KMS-11 (cell line): ENCODE measurements around the gene APOOL.
A peak's percentile ranks its signal among the peaks of the same experiment; 100 is the strongest.

Source experiments
- H2AFZ ChIP-seq: fragments of 200-600 bp; sonication (generic); 2 replicates; pipeline ENCODE4 v1.6.1; 2016; ENCODE audit warnings: antibody characterized with exemption, mixed run types, low read depth
- H3K27ac ChIP-seq: fragments of 200-600 bp; sonication (generic); 2 replicates; pipeline ENCODE4 v1.6.1; 2016; ENCODE audit warnings: mild to moderate bottlenecking, mixed run types
- H3K27me3 ChIP-seq: fragments of 200-600 bp; sonication (generic); 2 replicates; pipeline ENCODE4 v1.6.1; 2017; ENCODE audit warnings: mild to moderate bottlenecking, low read depth, mixed run types, moderate library complexity; ENCODE audit not compliant: insufficient read depth
- H3K36me3 ChIP-seq: fragments of 200-600 bp; sonication (generic); 2 replicates; pipeline ENCODE4 v1.6.1; 2017; ENCODE audit warnings: mild to moderate bottlenecking, mixed run types; ENCODE audit not compliant: insufficient read depth
- H3K4me1 ChIP-seq: fragments of 200-600 bp; sonication (generic); 2 replicates; pipeline ENCODE4 v1.6.1; 2016; ENCODE audit warnings: mild to moderate bottlenecking, low read depth, mixed run types; ENCODE audit not compliant: poor library complexity, severe bottlenecking
- H3K4me2 ChIP-seq: fragments of 200-600 bp; sonication (generic); 2 replicates; pipeline ENCODE4 v1.7.0; 2016; ENCODE audit warnings: mild to moderate bottlenecking, mixed run types
- H3K4me3 ChIP-seq: fragments of 200-600 bp; sonication (generic); IDR thresholded peaks from 2 replicates; pipeline ENCODE4 v1.6.1; 2017; ENCODE audit warnings: low read depth, low read length, mixed read lengths; ENCODE audit not compliant: insufficient read depth
- H3K79me2 ChIP-seq: fragments of 200-600 bp; sonication (generic); 2 replicates; pipeline ENCODE4 v1.6.1; 2016; ENCODE audit warnings: low read depth, mixed run types; ENCODE audit not compliant: insufficient read depth
- H3K9ac ChIP-seq: fragments of 200-600 bp; sonication (generic); 2 replicates; pipeline ENCODE4 v1.6.1; 2016; ENCODE audit warnings: mild to moderate bottlenecking, mixed run types
- H4K20me1 ChIP-seq: fragments of 200-600 bp; sonication (generic); 2 replicates; pipeline ENCODE4 v1.6.1; 2016; ENCODE audit warnings: mild to moderate bottlenecking, mixed run types; ENCODE audit not compliant: insufficient read depth
- TF ChIP-seq, protein P1 (sequence below): fragments of 200-600 bp; sonication (generic); conservative IDR thresholded peaks from 2 replicates; pipeline ENCODE4 v1.6.1; 2017; ENCODE audit warnings: low read depth, mild to moderate bottlenecking, antibody characterized with exemption, low read length, moderate library complexity, mixed read lengths

Gene APOOL

DNA sequence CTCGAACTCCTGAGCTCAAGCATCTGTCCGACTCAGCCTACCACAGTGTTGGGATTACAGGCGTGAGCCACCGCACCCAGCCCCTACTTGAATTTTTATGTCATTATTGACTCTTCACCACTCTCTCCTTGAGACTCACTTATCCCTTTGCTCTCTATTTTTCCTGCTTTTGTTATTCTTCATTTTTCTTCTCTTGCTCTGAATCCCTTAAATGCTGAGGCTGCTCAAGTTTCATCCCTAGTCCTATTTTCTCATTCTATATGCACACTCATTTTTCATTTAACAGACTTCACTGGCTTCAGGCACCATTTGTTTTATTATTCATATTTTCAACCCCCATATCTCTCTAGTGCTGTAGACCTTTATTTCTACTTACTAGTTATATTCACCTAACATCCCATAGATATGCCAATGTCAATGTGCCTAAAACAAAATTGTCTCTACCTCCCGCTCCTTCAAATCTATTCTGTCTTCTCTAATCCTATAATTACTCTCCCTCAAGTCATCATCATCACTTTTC is 85.7 kb downstream of the APOOL start:
- Histone ChIP-seq H2AFZ (no peak overlapping the region), H3K4me2 (no peak overlapping the region), H3K36me3 (no peaks in the 10 kb centered on the region), H3K9ac (no peak overlapping the region), H3K79me2 (no peaks in the 10 kb centered on the region), H3K4me1 (no peaks in the 10 kb centered on the region), H4K20me1 (no peaks in the 10 kb centered on the region), H3K4me3 (no peak overlapping the region), H3K27me3 (no peaks in the 10 kb centered on the region), H3K27ac (no peak overlapping the region)
- TF ChIP-seq, protein P1, sequence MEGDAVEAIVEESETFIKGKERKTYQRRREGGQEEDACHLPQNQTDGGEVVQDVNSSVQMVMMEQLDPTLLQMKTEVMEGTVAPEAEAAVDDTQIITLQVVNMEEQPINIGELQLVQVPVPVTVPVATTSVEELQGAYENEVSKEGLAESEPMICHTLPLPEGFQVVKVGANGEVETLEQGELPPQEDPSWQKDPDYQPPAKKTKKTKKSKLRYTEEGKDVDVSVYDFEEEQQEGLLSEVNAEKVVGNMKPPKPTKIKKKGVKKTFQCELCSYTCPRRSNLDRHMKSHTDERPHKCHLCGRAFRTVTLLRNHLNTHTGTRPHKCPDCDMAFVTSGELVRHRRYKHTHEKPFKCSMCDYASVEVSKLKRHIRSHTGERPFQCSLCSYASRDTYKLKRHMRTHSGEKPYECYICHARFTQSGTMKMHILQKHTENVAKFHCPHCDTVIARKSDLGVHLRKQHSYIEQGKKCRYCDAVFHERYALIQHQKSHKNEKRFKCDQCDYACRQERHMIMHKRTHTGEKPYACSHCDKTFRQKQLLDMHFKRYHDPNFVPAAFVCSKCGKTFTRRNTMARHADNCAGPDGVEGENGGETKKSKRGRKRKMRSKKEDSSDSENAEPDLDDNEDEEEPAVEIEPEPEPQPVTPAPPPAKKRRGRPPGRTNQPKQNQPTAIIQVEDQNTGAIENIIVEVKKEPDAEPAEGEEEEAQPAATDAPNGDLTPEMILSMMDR, result no peak

DNA sequence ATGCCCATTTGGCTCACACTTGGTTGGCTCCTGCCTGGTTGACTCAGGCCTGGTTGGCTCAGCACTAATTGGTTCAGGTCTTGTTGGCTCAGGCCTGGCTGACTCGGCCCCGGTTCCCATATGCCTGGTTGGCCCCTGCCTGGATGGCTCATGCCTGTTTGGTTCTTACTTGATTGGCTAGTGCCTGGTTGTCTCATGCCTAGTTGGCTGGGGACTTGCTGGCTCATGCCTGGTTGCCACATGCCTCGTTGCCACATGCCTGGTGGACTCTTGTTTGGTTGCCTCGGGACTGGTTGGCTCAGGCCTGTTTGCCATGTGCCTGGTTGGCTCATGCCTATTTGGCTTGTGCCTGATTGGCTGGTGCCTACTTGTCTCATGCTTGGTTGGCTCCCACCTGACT is 103.7 kb downstream of the APOOL start:
- Histone ChIP-seq H3K4me3 (no peak overlapping the region), H3K27ac (no peak overlapping the region), H2AFZ (no peak overlapping the region), H3K36me3 (no peaks in the 10 kb centered on the region), H3K4me1 (no peaks in the 10 kb centered on the region), H3K4me2 (no peak overlapping the region), H3K79me2 (no peaks in the 10 kb centered on the region), H3K27me3 (no peaks in the 10 kb centered on the region), H3K9ac (no peak overlapping the region), H4K20me1 (no peaks in the 10 kb centered on the region)
- TF ChIP-seq, protein P1, result no peak

DNA sequence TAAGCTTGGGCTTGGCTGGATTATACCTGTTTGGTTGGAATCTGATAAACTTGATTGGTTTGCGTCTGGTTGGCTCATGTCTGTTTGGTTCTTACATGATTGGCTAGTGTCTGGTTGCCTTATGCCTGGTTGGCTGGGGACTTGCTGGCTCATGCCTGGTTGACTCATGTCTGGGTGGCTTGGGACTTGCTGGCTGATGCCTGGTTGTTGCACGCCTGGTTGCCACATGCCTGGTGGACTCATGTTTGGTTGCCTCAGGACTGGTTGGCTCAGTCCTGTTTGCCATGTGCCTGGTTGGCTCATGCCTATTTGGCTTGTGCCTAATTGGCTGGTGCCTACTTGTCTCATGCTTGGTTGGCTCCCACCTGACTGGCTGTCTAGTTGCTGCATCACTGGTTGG is 104.5 kb downstream of the APOOL start:
- H3K4me2 ChIP-seq, result no peak overlapping the region
- no peak overlapping the region for H3K27ac ChIP-seq

DNA sequence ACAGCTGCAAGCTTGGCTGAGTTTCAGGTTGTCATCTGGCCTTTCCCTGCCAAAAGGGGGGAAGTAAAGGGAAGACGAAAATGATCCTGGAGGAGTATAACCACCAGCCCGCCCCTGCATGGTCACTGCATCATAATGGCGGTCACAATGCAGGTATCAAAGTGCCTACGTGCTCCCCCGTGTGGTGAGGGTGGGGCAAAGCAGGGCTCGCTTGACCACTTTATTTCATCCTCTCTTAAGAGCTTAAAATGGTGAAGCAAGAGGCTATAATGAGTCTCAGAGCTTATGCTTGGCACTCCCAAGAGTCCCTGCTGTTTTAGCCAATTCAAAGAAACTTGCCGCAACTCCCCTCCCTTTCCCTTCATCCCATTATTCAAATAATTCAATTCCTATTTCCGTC is 105.6 kb downstream of the APOOL start:
- H3K36me3 ChIP-seq, result no peaks in the 10 kb centered on the region
- H3K79me2 ChIP-seq, result no peaks in the 10 kb centered on the region
- no peaks in the 10 kb centered on the region for H3K27me3 ChIP-seq
- no peak overlapping the region for H3K27ac ChIP-seq
- no peak overlapping the region for H3K9ac ChIP-seq
- TF ChIP-seq, protein P1, result 0 out of 2 replicates have a peak, but pooled peaks have one; percentile 14
- H2AFZ ChIP-seq, result no peak overlapping the region
- no peak overlapping the region for H3K4me2 ChIP-seq
- no peaks in the 10 kb centered on the region for H4K20me1 ChIP-seq
- no peak overlapping the region for H3K4me3 ChIP-seq
- H3K4me1 ChIP-seq, result no peaks in the 10 kb centered on the region

More for the DNA sequence above, 104.5 kb downstream of the APOOL start:
- Histone ChIP-seq H3K4me1 (no peaks in the 10 kb centered on the region), H3K4me3 (no peak overlapping the region), H3K79me2 (no peaks in the 10 kb centered on the region), H2AFZ (no peak overlapping the region), H3K9ac (no peak overlapping the region), H3K27me3 (no peaks in the 10 kb centered on the region), H4K20me1 (no peaks in the 10 kb centered on the region), H3K36me3 (no peaks in the 10 kb centered on the region)
- TF ChIP-seq, protein P1, result no peak
